Stimulated activated CD4-positive, alpha-beta T cell treated with anti-CD3 and anti-CD28 coated beads, Interleukin-1b, Interleukin-23, amount 100 ng/mL, for 48 hours (primary cell): Measurements from ENCODE around the gene CAPN8.

Experiments used
- DNase-seq: peaks from one replicate; pipeline ENCODE4 v3.0.0-alpha.2; 2020

CAPN8 gene

DNA sequence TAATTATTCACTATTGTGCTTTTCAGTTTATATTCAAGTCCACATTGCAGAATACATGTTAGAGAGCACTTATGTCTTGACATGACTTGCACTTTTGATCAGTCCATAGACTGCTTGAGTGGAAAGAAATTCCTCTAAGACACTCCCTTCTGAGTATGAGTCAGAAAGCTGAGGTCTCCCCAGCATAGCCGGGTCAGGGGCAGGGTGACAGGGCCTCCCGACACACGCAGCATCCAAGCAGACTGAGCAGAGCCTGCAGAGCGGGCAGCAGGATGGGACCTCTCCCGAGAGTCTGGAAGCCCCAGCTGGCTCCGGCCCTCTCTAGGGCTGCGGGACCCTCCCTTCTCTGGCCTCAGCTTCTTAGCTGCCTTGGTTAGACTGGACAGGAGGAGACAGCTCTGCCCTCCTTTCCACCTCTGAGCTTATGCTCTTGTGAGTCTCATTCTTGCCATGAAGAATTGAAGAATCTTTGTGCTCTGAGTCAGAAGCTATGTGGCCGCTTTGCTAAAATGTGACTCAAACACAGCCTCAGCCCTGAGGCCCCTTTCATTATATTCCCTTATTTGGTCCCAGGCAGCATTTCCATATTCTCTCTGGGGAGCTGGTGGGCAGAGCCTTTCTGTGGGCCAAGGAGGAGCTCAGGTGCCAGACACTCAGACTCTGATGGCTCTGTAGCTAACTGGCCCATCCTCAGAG is 35.6 kb upstream of the CAPN8 start:
- peak; percentile 65 for DNase-seq

DNA sequence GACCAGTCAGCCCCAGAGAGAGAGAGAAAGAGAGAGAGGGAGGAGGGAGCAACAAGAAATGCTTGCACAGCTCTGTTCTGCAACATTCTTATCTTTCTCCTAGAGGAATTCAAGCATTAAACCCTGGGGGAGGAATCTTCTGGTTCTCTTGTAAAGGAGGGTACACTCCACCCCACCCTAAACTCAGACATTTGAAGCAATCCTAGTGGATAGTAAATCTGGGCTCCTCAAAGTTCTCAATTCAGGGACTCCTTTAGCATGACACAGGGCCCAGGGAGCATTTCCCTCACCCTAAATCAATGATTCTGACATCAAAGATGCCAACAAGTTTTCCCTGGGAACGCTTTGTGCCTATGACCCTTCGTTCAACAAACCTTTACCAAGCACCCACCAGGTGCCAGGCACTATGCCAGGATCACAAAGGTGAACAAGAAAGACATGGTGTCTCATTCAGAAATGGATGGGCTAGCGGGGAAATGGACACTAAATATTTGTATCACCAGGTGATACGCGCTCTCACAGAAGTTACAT is 35.0 kb upstream of the CAPN8 start:
- DNase-seq: no peak

DNA sequence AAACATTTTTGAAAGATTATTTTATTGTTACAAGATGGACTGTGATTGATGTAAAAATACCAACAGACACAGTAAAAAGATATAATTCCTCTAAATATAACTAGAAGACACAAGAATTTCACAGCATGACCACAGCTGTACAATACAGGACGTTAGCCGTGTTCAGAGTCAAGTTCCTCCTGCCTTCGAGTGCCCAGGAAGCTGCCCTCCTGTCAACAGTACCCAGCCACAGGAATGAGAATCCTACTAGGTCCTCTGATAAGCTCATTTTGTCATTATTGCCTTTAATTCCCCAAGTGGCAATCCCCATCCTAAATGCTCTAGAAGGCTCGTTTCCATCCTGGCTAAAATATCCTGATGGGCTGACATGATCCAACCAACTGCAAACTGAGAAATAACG is 30.4 kb upstream of the CAPN8 start:
- no peak for DNase-seq

DNA sequence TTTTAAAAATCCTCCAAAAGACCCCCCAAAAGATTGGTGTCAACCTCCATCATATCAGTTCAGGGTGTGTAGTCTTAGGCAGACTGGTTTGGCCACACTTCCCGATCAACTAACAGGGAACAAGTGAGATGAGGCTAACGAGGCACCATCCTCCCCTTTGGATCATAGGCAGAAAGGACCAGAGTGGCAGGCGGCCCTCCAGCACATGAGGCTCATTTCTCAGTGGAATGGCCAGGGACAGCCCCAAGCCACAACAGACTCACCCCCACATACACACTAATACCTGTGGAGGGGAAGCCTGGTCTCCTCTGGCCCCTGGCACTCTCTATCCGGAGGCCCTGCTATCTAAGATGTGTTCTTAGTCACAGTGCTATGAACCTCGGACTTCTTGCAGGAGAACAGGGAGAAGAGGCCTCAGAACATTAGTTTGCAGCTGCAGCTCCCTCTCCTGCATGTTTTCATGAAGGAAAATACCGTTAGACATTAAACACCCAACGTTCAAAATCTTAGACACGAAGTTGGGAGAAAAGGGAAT is 29.6 kb upstream of the CAPN8 start:
- no peak for DNase-seq

DNA sequence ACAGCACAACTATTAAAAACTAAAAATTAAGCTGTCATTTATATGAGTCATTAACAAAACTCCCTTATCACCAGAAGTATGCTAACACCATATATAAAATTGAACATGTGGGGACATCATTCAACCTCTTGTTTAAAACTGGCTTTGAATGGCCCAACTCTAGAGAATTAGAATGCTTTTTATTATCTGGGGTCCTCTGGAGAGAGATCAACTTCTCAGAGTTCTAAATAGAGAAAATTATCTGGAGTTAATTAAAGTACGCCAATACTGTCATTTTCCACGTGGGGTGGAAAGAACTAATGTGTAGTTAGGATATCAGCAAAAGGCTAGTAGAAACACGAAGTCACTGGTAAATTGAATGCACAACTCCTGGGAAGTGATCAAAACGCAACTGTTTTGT is 25.6 kb upstream of the CAPN8 start:
- DNase-seq: no peak

DNA sequence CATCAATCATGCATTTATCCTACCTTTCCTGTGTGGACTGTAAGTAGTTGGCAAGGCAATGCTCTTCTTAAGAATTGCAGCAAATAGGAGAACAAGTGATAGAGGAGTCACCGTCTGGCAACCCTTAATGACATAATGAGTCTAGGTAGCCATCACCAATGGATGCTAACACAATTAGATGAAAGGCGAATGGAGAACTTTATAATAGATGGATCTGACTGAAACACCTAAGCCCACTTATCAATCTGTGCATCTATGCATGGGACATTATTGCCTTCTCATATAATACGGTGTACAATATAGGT is 18.9 kb upstream of the CAPN8 start:
- DNase-seq: no peak

DNA sequence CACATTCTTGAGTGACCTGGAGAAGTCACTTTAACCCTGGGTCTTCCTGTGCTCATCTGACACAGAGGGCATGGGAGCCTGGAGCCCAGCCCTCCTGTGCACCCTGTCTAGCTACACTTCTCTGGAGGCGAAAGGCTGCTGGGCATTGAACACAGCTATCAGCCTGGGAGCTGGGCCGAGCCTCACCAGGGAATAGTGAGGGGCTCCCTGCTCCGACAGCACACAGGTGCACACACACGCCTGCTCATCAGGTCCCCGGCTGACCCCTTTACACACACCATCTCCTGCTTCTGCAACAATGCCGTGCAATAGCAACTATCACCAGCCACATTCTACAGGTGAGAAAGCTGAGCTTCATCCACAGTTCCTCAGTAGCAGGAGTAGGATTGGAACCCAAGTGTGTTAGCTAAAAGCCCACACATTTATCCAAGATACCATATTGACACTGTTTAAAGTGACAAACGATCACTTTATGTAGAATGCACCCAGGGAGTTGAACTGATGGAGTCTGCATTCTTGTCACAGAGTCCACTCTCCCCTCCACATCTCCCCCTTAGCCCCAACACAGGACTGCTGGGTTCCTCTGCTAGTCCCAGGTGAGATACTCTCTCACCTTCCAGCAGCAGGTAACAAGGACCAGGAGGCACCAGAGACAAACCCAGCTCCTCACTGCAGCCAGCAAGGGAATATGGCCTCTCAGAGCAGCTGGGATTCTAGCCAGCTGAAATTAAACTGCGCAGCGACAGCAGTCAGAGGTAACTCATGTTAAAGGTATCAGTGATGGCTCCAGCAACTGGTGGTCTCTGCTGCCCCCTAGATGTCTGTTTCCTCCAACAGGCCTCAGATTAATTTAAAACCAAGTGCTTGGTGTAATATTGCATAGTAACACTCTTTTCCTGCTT is 18.3 kb upstream of the CAPN8 start:
- peak; percentile 52 for DNase-seq

DNA sequence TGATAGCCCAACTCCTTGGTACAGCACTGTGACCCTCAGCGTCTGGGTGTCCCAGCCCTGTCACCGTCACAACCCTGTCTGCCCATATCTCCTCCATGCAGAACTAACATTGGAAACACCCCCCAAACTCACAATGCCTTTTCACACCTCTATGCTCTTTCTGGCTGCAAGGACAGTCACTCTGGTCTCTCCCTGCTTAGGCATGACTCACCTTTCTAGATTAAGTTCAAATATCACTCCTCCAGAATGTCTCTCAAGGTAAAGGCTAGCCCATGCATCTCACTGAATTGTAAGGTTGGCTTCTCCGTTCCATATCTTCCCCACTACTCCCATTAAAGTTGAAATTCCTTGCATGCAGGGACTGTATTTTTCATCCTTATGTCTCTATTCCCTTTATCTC is 17.0 kb upstream of the CAPN8 start:
- no peak for DNase-seq

DNA sequence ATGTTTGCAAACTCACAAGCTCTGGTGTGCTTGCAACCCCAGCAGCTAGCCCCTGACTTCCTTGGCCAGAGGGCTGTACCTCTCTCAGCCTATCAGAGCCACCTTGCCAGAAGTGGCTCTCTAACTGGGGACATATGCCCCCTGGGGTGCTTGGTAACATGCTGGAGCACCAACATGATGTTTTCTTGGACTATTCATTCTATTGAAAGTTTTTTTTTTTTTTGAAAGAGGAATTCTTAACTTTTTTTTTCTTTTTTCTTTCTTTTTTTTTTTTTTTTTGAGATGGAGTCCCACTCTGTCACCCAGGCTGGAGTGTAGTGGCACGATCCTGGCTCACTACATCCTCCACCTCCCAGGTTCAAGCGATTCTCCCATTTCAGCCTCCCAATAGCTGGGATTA is 14.7 kb upstream of the CAPN8 start:
- no peak for DNase-seq

DNA sequence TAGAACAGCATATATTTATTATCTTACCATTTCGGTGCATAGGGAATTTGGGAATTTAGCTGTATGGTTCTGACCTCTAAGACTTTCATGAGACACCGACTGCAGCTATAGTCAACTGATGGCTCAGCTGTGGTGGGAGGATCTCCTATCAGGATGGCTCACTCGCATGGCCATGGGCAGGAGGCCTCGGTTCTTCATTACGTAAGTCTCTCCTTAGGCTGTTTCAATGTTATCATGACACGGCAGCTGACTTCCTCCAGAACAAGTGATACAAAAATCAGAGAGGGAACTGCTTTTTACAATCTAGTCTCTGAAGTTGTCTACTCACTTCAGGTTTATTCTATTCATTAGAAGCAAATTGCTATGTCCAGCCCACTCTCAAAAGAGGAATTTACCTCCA is 13.3 kb upstream of the CAPN8 start:
- DNase-seq: no peak

DNA sequence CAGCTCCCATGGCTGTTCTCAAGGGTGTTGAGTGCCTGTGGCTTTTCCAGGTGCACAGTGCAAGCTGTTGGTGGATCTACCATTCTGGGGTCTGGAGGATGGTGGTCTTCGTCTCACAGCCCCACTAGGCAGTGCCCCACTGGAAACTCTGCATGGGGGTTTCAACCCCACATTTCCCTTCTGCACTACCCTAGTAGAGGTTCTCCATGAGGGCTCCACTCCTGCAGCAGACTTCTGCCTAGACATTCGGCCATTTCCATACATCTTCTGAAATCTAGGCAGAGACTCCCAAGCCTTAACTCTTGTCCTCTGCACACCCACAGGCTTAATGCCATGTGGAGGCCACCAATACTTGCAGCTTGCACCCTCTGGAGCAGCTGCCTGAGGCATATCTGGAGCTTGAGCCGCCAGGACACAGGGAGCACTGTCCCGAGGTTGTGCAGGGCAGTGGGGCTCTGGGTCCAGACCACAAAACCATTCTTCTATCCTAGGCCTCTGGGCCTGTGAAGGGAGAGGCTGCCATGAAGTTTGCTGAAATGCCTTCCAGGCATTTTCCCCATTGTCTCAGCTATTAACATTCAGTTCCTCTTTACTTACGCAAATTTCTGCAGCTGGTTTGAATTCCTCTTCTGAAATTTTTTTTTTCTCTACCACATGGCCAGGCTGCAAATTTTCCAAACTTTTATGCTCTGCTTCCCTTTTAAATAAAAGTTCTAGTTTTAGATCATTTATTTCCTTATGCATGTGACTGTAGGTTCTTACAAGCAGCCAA is 8.8 kb upstream of the CAPN8 start:
- no peak for DNase-seq

DNA sequence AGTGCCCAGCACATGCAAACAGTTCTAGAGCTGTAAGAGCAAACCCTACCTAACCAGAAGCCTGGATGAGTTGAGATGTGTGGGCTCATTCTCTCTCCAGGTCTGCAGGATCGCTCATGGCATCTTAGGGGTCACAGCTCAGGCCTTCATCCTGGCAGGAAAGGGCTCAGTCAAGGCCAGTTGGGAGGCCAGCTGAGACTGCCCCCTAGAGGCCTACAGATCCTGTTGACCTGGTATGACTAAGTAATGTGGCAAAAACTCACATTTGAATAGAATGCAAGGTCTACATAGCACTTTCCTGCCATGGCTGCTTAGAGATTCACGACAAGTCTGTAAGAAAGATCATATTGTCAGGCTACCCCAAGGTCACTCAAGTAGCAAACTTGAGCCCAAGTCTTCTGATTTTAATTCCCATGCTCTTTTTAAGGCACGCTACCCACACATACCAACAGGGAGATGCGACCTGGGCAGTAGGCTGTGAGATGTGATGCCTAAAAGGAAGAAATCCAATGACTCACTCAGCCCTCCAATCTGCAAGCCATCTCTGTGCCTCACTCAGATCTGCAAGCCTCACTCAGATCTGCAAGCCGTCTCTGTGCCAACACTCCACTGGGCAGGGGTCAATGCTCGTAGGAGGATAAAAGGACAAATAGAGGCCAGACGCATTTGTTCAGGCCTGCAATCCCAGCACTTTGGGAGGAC is 5.1 kb upstream of the CAPN8 start:
- peak; percentile 16 for DNase-seq

DNA sequence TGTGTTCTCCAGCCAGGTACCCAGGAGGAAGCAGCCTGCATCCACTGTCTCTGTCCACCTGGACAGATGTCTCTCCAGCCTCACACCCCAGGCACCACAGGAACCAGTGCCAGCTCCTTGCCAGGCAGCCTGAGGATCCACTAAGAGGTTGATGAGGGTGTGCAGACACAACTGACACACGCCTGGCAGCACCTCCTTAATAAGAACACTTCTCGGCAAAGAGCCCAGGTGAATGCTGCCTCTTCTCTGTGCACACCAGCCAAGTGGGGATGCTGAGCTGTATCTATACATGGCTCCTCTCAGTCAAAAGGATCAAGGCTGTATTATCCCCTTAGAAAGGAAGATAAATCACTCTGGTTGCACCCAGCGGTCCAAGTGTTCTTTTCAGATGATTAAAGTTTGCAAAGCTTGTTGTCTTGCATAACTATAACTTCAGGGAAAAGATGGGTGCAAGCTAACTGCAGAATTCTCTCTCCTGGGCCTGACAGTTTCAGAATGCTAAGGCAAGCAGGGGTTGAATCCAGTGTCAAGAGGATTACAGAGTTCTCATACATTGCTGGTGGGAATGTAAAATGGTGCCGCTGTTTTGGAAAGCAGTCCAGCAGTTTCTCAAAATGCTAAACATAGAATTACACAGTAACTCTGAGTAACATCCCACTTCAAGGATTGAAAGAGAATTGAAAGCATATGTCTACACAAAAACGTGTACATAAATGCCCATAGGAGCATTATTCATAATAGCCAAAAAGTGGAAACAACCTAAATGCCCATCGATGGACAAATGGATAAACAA is 3.7 kb upstream of the CAPN8 start:
- no peak for DNase-seq

DNA sequence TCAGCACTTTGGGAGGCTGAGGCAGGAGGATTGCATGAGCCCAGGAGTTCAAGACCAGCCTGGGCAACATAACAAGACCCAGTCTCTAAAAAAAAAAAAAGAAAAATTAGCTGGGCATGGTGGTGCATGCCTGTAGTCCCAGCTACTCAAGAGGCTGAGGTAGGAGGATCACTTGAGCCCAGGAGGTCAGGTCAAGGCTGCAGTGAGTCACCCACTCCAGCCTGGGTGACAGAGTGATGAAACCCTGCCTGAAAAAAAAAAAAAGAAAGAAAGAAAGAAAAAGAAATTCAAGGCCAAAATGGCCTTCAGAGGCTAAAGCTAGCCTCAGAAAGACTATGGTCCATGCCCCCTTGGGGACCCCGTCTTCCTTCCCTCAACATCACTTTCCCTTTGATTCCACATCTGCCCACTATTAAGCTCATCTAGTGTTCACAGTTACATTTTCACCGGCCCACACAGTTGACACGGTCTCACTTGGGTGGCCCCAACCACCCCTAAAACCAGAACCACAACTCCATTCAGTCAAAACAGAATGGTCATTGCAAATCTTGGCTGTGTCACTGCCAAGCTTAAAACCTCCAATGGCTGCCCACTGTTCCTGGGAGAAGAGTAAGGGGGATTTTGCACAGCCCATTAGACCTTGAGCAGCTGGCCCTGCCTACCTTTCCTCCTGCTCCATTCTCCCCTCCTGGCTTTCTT is 2.1 kb upstream of the CAPN8 start:
- DNase-seq: no peak

DNA sequence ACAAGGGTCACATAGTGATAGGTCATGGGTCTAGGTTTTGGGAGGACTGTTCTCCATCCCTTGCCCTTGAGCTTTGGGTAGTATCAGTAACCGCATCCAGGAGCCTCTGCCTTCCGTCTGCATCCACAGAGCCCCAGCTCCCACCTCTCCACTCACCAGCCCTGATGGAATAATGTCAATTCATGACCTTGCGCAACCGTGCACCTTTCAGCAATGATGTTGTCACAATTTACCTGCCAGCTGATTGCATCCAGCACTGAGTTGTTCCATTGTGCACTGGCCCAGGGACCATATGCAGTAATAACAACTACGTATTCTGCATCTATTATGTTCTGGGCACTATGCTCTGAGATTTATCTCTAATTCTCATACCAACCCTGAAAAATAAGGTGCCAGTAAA is 1.4 kb downstream of the CAPN8 start:
- DNase-seq: no peak

DNA sequence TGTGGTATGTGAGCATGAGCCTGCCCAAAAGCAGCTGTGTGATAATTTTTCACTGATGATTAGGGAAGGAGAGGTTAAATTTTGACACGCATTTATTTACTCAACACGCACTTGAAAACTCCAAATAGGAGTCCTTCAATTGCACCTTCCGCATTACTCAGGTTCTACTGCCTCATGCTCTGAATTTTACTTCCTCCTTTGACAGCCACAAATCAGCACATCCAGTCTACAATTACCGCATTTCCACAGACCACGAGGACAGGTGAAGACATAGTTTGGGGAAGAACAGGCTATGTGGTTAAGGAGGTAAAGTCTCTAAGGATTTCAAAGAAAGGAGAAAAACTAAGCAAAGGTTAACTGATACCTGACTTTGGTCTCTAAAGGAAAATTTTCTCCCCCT is 2.6 kb downstream of the CAPN8 start:
- DNase-seq: no peak

DNA sequence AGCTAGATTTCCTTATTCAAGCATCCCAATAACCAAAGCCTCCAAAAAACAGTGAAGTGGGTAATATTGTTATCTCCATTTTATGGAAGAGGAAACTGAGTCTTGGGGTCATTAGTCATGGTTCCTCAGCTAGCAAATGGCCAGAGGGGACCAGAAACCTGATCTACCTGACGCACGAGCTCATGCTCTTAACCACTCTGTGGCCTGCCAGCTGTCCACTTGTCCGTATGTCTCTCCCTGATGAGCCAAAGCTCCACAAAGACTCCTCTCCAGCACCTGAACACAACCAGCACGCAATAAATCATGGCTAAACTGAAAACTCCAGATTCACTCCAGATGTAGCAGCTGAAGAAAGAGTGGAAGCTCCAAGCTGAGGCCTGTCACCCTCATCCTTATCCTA is 5.8 kb downstream of the CAPN8 start:
- DNase-seq: no peak

DNA sequence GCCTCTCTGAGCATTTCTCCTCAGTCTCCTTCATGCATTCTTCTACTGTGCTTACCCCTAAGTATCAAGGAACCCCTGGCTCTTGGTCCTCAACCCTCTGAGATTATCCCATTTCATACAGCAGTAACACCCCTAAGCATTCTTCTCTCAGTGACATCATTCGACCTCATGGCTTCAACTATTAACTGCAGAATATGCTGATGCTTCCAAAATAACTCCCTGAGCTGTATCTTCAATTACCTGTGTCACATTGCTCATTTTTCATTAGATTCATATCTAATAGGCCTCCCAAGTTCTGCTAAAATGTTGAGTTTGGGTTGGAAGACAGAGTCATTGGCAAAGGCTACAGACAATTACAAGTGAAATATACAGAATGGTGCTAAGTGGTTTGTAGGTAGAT is 7.5 kb downstream of the CAPN8 start:
- no peak for DNase-seq

DNA sequence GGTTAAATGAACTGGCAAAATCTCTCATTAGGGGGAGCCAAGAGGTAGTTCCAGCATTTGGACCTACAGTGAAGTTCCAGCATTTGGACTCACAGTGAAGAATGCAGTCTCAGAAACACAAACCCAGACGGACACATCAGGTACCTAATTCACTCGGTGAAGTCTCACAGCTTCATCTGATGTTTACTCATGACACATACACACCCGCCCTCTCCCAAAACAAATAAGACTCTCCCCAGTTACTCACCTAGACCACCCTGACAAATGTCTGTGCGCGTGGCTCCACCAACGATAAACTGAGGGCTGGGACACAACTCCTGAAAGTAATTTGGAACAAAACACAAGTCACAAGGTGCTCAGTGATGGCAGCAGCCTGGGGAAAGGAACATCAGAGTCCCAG is 11.4 kb downstream of the CAPN8 start:
- DNase-seq: no peak

DNA sequence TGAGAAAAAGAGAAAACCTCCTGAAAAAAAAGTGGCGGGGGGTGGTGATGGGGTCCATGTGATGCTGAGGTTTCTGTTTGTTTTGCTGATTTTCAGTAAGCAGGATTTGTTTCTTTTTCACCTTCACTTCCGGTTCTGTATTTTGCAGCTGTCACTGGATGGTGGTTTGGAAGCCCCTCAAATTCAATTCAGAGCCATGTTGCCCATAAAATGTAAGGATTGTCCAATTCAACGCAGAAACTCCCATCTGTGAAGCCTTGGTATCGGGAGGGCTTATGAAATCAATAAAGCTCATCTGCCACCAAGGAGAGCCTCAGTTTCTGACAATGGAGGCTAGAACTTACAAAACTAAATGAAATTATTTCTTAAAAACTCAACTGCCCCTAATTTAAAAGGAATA is 12.1 kb downstream of the CAPN8 start:
- no peak for DNase-seq

DNA sequence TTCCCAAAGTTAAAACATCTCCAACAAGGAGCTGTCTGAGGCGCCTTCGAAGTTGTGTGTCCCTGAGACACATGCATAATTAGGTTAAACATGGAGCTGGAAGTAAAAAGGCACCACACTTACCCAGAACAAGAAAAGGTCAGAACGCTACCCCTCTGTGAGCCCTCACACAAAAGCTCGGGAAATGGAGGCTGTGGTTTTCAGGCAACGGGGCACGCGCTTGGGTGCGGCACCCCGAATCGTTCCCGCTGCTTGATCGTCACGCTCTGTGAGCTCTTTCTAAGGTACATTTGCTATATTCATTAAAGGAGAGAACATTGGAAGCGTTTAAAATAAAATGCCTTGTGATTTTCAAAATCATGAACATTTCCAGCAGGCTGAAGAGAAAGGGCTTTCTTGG is 12.5 kb downstream of the CAPN8 start:
- DNase-seq: no peak
